Embryonic facial prominence (tissue), 1 donor: ENCODE data around the gene SGK1.
A peak's percentile ranks its signal among the peaks of the same experiment; 100 is the strongest.

Source experiments
- DNase-seq: peaks from one replicate; pipeline ENCODE4 v3.0.0-alpha.2; 2016; ENCODE audit errors: extremely low spot score

The SGK1 gene

DNA sequence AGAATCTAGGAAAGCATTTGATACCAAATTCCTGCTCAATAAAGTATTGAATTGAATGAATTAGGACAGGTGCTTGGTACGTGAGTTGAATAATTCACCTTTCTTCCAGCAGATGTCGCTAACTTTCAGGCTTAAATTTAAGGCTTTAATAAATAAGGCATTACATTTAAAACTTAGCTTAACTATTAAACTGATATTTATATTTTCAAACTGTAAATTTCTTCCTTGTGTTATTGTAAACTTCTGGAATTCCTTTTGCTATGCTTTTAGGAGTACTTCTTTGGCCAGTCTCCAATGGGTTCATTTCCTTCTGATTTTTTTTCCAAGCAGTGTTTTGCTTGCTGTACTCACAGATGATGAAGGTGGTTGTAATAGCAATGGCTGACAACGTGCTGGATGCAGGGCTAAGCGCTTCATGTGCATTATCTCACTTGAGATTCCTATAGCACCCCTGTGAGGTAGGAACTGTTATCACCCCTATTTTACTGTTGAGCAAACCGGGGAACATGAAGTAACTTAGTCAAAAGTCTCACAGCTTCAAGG is 194.2 kb downstream of the SGK1 start:
- peak; percentile 13 for DNase-seq

DNA sequence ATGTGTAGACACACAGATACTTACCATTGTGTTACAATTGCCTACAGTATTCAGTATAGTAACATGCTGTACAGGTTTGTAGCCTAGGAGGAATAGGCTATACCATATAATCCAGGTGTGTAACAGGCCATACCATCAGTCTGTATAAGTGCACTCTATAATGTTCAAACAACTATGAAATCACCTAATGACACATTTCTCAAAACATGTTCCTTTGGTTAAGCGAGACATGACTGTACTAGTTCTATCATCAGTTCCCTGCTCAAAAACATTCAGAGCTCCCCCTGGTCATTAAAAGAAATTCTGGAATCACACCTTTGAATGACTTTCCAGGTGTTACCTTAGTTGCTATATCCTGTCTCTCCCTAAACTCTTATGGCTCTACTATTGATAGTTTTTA is 195.1 kb downstream of the SGK1 start:
- DNase-seq = no peak

DNA sequence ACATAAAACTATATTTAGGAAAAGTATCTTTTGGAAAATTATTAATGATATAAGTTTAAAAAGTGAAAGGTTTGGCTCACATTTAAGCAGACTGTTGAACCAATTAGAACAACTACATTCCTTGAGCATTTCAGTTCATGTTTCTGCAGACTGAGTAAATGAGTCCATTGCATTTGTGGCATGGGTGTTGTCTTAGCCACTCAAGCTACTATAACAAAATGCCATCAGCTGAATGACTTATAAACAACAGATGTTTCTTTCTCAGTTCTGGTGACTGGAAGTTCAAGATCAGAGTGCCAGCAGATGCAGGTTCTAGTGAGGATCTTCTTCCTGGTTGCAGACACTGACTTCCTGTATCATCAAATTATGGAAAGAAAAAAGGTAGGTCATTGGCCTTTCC is 198.4 kb downstream of the SGK1 start:
- DNase-seq = no peak
